ENCODE results near the gene EFL1.
"Not testable (repeated sequence)": the region's sequence is repeated elsewhere in the genome, so short reads cannot be mapped to it uniquely, and the experiment has no call there.

EFL1 gene

DNA sequence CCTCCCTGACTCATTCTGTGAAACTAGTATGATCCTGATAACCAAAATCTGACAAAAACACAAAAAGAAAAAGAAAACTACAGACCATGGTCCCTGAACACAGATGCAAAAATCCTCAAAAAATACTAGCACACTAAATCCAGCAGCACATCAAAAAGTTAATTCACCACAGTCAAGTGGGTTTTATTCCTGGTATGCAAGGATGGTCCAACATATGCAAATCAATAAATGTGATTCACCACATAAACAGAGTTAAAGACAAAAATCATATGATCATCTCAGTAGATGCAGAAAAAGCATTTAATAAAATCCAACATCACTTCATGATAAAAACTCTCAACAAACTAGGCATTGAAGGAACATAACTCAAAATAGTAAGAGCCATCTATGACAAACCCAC lies 12.9 kb upstream of the EFL1 start:
- DNase-seq = no peak

DNA sequence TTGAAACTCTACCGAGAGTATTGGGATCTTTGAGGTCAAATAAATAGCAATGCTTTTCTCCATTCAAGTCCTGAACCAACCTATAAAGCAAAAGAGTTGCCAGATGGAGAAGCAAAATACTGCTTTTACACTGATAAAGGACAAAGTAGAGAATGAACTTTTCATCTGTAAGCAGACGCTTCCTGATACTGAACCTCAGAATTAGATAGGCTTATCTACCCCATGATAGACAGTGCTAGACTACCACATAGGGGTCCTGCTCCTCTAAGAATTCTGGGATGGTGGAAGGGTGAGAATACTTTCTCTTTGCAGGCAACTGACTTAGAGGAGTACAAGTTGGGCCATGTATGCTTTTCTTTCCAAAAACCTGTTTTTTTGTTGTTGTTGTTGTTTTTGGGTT lies 9.6 kb upstream of the EFL1 start:
- no peak for DNase-seq

DNA sequence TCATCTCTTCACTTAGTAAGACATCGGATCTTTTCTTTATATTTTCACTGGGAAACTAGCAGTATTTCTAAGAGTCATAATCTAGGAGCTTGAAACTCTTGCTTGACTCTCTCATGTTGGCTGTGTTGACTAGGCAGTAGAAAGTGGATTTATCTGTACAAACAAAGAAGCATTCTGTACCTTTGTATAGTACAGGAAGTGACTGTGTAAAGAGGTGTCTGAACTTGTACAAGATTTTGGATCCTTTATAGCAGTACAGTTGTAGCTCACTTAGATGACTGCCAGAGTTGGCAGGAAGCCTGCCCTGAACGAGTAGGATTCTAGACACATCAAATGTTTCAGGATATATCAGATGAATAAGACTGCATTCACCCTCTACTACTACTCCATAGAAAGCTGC lies 5.9 kb upstream of the EFL1 start:
- not testable (repeated sequence) for DNase-seq

DNA sequence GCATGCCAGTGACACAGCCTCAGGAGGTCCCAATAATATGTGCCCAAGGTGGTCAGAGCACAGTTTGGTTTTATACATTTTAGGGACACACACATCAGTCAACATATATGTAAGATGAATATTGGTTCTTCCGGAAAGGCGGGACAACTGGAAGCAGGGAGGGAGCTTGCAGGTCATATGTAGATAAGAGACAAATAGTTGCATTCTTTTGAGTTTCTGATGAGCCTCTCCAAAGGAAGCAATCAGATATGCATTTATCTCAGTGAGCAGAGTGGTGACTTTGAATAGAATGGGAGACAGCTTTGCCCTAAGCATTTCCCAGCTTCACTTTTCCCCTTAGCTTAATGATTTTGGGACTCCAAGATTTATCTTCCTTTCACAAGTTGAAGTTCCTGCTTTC lies 4.6 kb upstream of the EFL1 start:
- not testable (repeated sequence) for DNase-seq

DNA sequence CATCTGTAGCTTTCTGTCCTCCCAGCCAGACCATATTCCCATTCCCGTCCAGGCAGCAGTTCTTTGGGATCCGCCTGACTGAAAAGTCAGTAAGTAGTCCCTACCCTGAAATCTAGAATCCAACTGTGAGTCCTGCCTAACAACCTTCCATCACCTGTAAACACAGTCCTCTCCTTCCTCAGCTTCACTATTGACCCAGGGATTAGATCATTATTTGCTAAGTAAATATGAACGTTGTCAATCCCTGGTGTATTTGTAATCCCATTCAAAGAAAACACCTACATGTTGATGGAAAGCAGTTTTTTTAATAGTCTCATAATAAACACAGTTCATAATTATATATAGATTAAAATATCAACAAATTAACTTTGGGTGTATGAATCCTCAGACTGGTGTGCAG lies 816 bp upstream of the EFL1 start:
- DNase-seq = no peak

DNA sequence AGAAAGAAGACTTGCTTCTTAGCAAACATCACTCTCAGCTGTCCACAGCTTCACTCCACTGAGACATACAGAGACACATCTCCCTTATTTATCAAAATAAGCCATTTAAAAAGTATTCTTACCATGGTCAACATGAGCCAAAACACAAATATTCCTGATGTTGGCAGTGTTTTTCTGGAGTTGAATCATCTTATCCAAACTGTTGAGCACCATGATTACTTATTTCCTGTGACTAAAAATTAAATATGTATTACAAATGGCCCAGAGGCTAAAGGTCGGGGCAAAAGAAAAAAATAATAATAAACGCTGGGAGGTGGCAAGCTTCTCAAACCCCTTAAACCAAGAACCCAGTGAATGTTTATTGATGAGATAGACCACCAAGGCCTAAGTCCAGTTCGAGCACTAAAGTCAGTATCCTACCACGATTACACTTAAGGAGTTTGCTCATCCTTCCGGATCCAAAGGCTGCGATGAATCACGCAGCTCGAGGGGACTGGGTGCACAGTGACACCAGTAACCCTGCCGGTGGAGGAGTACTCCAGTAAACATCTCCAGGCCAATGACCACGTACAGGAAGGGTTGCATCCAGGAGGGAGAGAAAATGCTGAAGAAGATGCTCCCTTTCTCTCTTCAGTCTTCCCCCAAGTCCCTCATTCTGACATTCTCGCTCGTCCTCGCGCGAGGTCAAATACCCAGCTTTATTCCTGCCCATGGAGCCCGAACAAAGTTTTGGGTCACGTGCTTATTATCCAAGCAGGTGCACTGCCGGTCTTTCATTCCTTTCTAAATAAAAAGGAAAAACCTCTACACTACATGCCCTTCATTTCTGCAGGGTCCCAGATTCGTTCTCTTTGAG lies 740 bp downstream of the EFL1 start:
- peak; percentile 3 to 32 for DNase-seq

DNA sequence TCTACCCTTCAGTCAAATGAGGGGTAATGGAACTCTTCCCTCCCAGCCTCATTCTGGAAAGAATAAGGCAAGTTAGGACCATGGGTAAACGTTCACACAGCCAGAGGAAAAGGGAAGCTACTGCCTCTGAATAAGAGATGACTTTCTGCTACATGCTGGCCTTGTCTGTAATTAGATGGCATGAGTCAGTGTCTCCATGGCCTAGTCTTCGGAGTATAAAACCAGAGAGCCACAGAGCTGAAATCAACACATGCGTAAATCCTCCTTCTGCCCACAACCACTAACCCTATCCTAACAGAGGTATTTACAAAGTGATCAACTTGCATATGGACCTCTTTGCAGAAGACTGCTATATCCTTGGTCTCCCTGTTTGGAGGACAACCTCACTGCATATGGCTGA lies 14.3 kb downstream of the EFL1 start:
- DNase-seq = not testable (repeated sequence)

DNA sequence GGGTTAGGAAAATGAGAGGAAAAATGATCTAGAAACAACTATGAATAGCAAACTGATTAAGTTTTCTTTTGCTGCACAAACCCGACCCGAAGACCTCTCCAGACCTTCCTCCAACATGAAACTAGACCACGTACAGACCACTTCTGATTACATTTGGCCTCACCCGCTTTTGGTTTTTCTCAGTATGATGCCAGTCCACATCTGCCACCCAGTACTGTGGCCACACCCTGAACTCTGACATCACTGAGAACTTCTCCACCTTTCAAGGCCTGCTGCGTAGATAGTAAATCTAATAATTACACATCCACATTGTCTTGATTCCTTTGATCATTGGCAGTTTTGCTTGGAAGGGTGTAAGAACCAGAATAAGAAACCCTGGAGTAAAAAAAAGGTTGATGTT lies 16.6 kb downstream of the EFL1 start:
- not testable (repeated sequence) for DNase-seq

DNA sequence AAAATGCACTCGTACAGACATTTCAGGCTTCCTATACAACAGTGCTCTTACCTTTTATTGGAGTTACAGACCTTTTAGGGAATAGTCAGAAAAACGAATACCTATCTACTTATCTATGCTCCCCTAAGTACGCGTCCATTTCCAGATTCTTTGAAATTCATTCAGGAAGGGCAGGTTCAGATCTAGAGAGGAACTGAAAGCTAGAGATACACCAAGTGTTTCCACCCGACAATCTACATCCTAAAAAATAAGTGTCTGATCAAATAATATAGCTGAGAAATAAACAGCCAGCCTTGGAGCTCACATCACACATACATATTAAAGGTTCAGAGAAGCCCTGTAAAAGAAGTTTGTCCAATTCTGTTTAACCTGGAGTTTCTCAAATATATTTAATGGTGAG lies 18.9 kb downstream of the EFL1 start:
- not testable (repeated sequence) for DNase-seq

DNA sequence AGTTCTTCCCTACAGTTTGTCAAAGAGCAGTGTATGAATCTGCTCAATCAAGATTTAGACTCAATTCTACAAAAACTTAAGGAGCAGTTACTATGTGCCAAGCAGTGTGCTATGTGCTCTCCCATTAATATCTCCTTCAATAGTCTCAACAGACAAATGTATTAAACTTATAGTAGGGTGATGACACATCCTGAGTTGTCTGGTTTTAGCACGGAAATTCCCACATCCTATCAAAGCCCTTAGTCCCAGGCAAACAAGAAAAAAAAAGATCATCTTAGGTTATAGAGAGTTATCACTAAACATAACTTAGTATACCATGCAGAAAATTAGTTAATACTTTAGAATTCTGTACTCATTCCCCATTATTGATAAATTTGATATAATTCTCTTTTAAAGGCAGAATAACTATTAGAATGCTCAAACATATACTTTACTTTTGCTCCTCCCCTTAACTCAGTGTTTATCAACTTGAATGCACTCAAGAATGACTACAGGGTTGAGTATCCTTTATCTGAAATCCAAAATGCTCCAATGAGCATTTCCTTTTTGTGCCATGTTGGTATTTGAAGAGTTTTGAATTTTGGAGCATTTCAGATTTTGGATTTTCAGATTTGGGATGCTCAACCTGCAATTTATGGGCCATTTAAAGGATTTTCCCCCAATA lies 20.6 kb downstream of the EFL1 start:
- not testable (repeated sequence) for DNase-seq

DNA sequence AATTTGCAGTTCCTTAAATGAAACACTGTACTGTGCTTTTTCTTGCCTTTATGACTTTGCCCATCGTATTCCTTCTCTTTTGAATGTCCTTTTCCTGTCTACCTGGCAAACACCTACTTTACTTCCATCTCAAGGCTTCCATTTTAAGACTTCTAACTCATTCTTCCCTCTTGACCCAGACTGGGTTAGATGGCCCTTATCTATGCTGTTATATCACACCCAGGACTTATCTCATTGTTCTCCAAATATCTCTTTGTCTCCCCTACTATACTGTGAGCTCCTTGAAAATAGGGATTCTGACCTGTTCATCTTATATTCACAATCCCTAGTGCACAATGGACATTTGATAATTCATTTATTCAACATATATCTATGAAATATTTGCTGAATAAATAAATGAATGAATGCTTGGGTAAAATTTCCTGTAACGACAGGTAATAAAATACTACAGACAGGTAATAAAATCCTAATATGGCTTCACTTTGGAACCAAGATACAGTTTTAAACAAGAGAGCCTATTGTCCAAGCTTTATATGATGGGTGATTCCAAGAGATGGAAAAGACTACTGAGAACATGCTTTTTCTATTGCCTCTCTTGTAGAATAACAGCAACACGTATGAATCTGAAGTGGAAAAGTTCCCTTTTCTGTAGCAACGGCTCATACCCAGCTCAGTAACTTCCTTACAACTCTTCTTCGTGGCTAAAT lies 22.7 kb downstream of the EFL1 start:
- no peak for DNase-seq

DNA sequence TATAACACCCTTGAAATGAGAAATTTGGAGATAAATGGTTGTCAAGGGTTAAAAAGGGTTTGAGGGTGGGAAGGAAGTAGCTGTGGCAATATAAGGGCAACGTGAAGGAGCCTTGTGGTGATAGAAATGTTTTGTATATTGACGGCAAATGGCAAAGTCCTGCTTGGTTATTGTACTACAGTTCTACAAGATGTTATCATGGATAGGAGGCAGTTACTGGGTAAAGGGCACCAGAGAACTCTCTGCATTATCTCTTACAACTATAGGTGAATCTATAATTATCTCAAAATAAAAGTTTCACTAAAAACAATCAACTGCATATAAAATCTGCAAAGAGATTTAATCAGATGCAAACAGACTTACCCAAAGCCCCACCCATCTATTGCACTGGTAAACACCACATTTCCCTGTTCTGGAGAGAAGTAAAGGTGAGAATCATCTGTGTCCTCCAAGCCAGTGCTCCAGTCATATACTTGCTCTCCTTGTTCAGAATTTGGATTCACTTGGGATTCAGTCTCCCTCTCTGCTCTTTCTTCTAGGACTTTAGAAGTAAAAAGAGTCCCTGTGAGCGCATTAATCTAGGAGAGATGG lies 24.5 kb downstream of the EFL1 start:
- not testable (repeated sequence) for DNase-seq

DNA sequence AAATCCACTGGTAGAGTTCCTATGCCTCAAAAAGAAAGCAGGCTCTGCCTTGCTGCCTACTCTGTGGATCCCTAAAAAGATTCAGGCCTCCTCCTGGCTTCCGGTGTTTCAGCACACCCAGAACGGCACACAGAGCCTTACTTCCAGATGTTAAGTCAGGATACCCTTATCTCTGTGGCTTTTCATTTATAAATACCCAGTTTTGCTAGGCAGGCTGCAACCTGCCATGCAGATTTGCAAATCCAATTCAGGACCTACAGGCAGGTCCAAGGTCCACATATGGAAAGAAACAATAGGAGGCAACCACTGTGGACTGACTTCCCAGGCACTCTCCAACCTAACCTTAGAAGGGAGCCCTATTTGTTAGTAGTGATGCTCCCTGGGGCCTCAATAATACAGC lies 30.7 kb downstream of the EFL1 start:
- no peak for DNase-seq

DNA sequence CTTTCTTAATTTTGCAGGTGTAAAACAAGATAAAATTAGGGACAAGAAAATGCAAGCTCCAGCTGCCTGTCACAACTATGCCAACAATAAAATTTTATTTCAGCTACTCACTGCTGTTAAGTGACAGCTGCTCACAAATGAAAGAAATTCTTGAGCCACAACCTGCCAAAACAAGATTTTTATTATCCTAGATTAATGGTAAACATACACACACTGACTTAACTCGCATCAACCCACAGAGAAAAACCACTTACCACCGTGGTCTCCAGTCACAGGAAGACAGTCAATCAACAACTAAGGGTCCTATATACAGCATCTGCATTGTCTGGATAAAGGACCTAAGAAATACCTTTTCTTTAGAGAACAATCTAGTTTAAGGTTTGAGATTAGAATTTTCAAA lies 31.3 kb downstream of the EFL1 start:
- DNase-seq = no peak

DNA sequence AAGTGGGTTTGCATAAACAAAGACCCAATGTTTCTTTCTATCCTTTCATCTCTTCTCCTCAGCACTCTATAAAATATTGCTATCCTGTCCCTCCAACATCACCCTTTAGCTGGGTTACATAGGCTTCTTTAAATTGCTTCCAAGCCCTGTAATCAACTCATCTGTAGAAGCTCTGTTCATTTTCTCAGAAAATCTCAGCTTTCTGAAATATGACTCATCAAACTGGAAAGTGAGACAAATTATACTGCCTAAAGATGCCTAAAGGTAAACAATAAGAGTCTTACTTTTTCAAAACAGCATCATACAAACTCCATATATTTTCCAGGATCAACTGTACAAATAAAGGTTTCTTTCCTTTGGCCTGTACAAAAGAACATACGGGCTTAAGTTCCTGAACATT lies 33.8 kb downstream of the EFL1 start:
- DNase-seq = no peak

DNA sequence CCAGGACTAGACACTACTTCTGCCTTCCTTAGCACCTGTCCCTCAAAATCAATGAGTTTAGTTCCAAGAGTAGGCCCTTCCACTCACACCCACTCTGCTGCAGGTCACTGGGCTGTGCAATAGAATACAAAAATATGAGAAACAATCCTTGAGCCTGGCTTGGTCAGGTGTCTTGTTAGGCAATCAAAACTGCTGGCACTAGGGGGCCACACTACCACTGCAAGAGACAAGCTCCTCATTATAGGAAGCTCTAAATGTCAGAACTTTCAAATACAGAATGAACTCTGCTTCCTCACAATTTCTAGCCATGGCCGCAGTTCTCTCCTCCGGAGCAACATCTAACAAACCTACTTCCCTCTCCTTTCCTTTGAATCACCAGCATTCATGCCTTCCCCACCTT lies 41.0 kb downstream of the EFL1 start:
- DNase-seq = peak; percentile 0 to 11

DNA sequence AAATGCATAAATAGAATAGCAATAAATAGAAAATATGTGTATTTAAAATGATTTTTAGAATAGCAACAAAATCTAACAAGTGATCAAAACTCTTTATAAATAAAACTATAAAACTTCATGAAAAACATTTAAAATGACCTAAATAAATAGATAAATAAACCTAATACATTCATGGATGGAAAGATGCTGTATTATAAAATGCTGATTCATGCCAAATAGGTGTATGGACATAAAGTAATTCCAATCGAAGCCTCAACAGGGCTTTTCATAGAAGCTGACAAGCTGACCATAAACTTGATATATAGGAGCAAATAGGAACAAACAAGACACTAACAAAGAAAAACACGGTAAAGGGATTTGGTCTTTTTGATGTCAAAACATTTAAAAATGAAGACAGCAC lies 46.4 kb downstream of the EFL1 start:
- DNase-seq = not testable (repeated sequence)

DNA sequence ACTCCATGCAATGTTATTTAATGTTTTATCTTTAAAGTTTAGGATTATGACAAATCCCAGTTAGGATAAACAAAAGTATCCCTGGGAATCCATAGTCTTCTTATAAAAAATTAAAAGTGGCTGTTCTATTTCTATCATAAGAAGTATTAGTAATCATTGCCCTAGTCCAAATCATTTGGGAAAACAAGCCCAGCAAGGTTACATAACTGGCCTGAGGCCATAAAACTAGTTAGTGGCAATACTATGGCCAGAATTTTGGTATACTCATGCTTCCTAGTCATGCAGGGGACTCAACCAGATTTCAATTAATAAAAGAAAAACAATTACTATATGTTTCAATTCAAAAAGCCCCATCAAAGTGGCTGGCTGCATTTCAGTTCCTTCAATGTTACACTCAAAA lies 50.3 kb downstream of the EFL1 start:
- DNase-seq = not testable (repeated sequence)

DNA sequence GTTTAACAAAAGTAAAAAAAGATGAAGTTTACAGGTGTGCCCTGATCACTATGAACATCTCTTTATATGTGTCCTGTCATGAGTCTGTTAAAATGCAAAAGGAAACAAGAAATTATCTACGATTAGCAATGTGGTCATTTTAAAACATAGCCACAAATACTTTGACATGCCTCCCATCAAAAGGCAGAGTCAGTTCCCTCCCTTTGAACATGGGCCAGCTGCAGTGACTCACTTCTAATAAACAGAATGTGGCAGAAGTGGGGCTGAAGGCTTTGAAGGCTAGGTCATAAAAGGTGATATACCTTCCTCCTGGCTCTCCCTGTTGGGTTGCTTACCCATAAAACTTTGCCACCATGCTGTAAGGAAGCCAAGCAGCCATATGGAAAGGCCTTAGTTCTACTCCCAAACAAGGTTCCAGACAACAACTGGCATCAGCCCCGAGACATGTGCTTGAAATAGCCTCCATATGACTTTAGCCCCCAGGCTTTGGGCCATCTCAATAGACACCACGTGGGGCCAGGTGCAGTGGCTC lies 52.4 kb downstream of the EFL1 start:
- not testable (repeated sequence) for DNase-seq

DNA sequence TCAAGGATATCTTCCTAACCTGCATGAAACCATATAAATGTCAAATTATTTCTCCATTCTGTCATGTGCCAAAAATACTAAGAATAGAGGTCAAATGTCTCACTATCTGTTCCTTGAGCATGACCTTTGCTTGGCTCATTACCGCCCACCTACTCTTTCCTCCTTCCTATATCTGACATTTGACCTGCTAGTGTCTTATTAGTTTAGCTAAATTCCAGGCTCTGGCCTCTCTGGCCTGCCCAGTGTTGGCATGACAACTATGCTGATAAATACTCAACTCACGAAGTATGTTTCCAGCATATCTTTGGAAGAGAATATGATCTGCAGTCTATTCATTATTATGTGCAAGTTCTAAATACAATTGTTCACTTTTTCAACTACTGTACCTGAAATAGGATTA lies 58.0 kb downstream of the EFL1 start:
- DNase-seq = not testable (repeated sequence)

DNA sequence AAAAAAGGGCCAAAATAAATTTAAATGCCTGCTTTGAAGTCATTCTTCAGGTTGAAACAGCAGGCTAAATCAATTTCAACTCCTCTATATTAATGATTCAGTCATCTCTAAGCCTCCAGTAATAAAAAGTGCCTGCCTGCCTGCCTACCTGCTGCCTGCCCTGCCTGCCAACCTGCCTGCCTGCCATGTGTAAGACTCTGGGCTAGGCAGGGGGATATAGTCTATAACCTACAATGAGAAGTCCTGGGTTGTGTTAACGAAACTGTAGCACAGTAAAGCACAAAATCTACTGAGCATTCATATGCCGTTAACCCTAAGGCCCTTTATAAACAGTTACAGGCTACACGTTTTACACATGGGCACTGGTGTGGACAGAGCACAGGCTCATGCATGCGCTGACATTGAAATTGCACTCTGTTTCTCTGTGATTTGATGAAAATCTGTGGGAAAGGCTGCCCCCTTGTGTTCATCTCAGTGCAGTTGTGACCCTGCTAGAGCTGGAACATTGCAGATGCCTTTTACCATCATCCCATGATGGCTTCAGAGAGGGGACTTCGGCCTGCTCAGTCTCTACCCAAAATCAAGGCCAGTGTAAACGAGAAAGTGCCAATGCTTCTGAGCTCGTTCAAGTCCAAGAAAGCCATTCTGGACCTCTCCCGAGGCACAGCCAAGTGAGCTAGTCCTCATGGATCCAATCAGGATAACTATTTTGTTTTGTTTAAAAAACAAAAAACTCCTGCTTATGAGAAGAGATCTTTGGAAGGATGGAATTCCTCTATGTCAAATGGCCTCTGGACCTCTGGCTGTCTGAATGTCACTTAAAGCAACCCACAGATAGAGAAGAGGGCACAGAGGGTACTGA lies 64.6 kb downstream of the EFL1 start:
- peak; percentile 38 to 53 for DNase-seq

DNA sequence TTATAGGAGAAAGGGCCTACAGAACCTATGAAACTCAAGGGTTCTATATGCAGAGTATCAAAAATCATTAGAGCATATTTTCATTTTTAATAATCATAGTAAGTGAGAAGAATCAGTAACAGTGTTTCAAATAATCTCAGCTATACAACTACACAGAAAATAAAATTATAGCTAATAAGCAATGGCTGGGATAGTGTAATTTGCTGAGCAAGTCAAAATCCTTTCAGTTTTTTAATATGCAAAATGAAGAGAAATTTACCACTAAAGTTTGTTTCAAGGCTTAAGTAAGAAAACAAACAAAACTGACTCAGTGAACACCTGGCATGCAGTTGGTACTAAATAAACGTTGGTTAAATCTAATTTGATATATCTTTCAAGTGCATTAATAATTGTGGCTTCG lies 66.2 kb downstream of the EFL1 start:
- no peak for DNase-seq
